ENCODE results near the gene MNT. TPM values are rescaled to one million over a fixed set of nuclear protein-coding genes. Genes with fewer than 3 reads are reported as not detected.
"Not testable (repeated sequence)": the region's sequence is repeated elsewhere in the genome, so short reads cannot be mapped to it uniquely, and the experiment has no call there.

MNT gene, protein sequence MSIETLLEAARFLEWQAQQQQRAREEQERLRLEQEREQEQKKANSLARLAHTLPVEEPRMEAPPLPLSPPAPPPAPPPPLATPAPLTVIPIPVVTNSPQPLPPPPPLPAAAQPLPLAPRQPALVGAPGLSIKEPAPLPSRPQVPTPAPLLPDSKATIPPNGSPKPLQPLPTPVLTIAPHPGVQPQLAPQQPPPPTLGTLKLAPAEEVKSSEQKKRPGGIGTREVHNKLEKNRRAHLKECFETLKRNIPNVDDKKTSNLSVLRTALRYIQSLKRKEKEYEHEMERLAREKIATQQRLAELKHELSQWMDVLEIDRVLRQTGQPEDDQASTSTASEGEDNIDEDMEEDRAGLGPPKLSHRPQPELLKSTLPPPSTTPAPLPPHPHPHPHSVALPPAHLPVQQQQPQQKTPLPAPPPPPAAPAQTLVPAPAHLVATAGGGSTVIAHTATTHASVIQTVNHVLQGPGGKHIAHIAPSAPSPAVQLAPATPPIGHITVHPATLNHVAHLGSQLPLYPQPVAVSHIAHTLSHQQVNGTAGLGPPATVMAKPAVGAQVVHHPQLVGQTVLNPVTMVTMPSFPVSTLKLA
- total RNA-seq: 22.7 to 29.8 TPM (median 29.4 TPM) in 3 replicates
- long read RNA-seq, partial matches to known transcripts: 0 of 6 reads
- long read RNA-seq, other reads (novel, unspliced or antisense): 6 of 6 reads

DNA sequence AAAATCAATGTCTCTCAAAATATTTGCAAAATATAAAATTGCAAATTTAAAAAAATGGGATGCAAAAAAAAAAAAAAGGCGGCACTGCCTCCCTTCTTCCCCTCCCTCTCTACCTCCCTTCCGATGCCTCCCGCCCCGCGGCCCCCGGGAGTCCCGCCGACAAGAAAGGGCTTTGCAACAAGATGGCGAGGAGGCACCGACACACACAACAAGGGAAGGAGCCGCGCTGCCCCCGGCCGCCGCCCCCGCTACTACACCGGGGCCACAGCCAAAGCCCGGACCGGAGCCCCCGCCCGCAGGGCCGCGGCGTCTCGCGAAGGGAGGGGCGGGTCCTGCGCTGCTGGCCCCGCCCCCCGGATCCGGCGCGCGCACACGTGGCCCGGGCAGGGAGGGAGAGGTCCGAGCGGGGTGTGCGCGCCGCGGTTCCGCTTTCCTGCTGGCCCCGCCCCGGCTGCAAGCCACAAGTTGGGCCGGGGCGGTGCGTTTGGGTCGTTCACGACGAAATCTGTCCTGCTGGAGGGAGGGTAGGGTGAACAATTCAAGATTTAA is at the start of gene MNT:
Gene MNT (minus strand): TSS at position 184 of the 549 bp plus-strand sequence. CDS start 348 bp downstream, outside the sequence.
- Mint-ChIP-seq H3K27ac (ENCODE audit: unreplicated experiment) (peak within 1 kb of the TSS; percentile 100), H3K9me3 (ENCODE audit: low read depth) (no peaks in the 10 kb centered on the region), H3K4me3 (ENCODE audit: unreplicated experiment) (peak within 1 kb of the TSS; percentile 97), H3K36me3 (ENCODE audit: low read depth) (no peaks in the 10 kb centered on the region), H3K27me3 (ENCODE audit: low read depth) (no peaks in the 10 kb centered on the region), H3K4me1 (ENCODE audit: low read depth) (peaks cover 60% of the 10 kb centered on the region)
- peak; percentile 98 for DNase-seq (ENCODE audit: low spot score)
- TF ChIP-seq, protein P1, sequence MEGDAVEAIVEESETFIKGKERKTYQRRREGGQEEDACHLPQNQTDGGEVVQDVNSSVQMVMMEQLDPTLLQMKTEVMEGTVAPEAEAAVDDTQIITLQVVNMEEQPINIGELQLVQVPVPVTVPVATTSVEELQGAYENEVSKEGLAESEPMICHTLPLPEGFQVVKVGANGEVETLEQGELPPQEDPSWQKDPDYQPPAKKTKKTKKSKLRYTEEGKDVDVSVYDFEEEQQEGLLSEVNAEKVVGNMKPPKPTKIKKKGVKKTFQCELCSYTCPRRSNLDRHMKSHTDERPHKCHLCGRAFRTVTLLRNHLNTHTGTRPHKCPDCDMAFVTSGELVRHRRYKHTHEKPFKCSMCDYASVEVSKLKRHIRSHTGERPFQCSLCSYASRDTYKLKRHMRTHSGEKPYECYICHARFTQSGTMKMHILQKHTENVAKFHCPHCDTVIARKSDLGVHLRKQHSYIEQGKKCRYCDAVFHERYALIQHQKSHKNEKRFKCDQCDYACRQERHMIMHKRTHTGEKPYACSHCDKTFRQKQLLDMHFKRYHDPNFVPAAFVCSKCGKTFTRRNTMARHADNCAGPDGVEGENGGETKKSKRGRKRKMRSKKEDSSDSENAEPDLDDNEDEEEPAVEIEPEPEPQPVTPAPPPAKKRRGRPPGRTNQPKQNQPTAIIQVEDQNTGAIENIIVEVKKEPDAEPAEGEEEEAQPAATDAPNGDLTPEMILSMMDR (IDR thresholded peaks at IDR 0.05): no peak

DNA sequence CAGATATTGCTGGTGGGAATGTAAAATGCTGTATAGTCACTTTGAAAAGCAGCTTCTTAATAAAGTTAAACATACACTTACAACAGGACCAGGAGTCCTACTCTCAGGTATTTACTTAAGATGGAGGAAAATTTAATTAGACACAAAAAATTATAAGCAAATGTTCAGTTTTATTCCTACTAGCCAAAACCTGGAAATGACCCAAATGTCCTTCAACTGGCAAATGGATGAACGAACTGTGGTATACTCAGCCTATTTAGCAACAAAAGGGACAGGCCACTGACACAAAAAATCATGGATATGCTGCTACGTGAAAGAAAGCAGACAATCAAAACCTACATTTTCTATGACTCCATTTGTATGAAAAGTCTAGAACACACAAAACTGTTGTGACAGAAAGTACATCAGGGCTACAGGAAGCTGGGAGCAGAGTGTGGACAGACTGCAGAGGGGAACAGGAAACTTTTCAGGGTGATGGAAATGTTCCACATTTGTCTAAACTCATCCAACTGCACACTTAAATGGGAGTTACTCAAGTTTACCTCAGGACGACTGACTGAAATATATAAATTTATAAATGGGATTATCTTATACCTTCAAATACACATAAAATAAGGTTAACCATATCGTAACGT is 49.3 kb upstream of the MNT start:
- Mint-ChIP-seq H3K27ac (ENCODE audit: unreplicated experiment) (no peak overlapping the region), H3K27me3 (ENCODE audit: low read depth) (no peaks in the 10 kb centered on the region), H3K36me3 (ENCODE audit: low read depth) (peaks cover 6% of the 10 kb centered on the region), H3K9me3 (ENCODE audit: low read depth) (peaks cover 5% of the 10 kb centered on the region), H3K4me3 (ENCODE audit: unreplicated experiment) (no peak overlapping the region), H3K4me1 (ENCODE audit: low read depth) (no peaks in the 10 kb centered on the region)
- DNase-seq (ENCODE audit: low spot score): no peak
- TF ChIP-seq, protein P1 (IDR thresholded peaks at IDR 0.05): no peak

DNA sequence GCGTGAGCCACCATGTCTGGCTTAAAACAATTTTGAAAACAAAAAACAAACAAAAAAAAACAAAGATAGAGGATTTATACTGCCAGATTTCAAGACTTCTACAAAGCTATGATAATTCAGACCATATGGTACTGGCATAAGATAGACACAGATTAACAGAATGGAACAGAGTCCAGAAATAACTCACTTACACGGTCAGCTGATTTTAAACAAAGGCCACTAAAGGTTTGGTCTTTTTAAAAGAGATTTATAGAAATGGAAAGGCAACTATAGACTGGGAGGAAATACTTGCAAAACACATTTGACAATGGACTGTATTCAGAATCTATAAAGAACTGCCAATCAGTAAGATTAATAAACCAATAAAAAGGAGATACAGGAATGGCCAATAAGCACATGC is 48.6 kb upstream of the MNT start:
- Mint-ChIP-seq H3K27ac (ENCODE audit: unreplicated experiment) (no peak overlapping the region), H3K27me3 (ENCODE audit: low read depth) (no peaks in the 10 kb centered on the region), H3K36me3 (ENCODE audit: low read depth) (peaks cover 7% of the 10 kb centered on the region), H3K9me3 (ENCODE audit: low read depth) (peaks cover 5% of the 10 kb centered on the region), H3K4me3 (ENCODE audit: unreplicated experiment) (no peak overlapping the region), H3K4me1 (ENCODE audit: low read depth) (no peaks in the 10 kb centered on the region)
- DNase-seq (ENCODE audit: low spot score): no peak
- TF ChIP-seq, protein P1 (IDR thresholded peaks at IDR 0.05): no peak

DNA sequence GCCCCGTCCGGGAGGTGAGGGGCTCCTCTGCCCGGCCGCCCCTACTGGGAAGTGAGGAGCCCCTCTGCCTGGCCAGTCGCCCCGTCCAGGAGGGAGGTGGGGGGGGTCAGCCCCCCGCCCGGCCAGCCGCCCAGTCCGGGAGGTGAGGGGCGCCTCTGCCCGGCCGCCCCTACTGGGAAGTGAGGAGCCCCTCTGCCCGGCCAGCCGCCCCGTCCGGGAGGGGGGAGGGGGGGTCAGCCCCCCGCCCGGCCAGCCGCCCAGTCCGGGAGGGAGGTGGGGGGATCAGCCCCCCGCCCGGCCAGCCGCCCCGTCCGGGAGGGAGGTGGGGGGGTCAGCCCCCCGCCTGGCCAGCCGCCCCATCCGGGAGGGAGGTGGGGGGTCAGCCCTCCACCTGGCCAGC is 46.6 kb upstream of the MNT start:
- not testable (repeated sequence) for DNase-seq (ENCODE audit: low spot score); H3K4me1 Mint-ChIP-seq (ENCODE audit: low read depth); H3K36me3 Mint-ChIP-seq (ENCODE audit: low read depth); H3K9me3 Mint-ChIP-seq (ENCODE audit: low read depth); H3K4me3 Mint-ChIP-seq (ENCODE audit: unreplicated experiment); H3K27me3 Mint-ChIP-seq (ENCODE audit: low read depth); H3K27ac Mint-ChIP-seq (ENCODE audit: unreplicated experiment)

DNA sequence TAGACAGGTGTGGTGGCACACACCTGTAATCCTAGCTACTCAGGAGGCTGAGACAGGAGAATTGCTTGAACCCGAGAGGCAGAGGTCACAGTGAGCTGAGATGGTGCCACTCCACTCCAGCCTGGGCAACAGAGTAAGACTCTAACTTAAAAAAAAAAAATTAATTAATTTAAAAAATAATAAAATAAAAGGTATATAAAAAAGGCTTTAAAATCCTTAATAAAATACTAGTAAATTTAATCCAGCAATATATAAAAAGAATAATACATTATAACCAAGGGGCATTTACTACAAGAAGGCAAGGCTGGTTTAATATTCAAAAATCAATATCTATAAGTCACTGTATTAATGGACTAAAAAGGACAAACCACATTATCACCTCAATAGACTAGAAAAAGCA is 44.8 kb upstream of the MNT start:
- no peak overlapping the region for H3K27ac Mint-ChIP-seq (ENCODE audit: unreplicated experiment)

More for the DNA sequence above, 44.8 kb upstream of the MNT start:
- TF ChIP-seq, protein P1 (IDR thresholded peaks at IDR 0.05): no peak
- Mint-ChIP-seq H3K4me1 (ENCODE audit: low read depth) (no peaks in the 10 kb centered on the region), H3K9me3 (ENCODE audit: low read depth) (peaks cover 5% of the 10 kb centered on the region), H3K36me3 (ENCODE audit: low read depth) (peaks cover 11% of the 10 kb centered on the region), H3K4me3 (ENCODE audit: unreplicated experiment) (no peak overlapping the region), H3K27me3 (ENCODE audit: low read depth) (no peaks in the 10 kb centered on the region)
- no peak for DNase-seq (ENCODE audit: low spot score)

All from chondrocyte (in vitro differentiated cells).